Suppressor macrophage treated with lipopolysaccharide for 4 hours (primary cell): ENCODE data around the gene PLCZ1.
"Not testable (repeated sequence)": the region's sequence is repeated elsewhere in the genome, so short reads cannot be mapped to it uniquely, and the experiment has no call there.

Source experiments
- DNase-seq: peaks from one replicate; pipeline ENCODE4 v3.0.0-alpha.2; 2020

PLCZ1 gene

DNA sequence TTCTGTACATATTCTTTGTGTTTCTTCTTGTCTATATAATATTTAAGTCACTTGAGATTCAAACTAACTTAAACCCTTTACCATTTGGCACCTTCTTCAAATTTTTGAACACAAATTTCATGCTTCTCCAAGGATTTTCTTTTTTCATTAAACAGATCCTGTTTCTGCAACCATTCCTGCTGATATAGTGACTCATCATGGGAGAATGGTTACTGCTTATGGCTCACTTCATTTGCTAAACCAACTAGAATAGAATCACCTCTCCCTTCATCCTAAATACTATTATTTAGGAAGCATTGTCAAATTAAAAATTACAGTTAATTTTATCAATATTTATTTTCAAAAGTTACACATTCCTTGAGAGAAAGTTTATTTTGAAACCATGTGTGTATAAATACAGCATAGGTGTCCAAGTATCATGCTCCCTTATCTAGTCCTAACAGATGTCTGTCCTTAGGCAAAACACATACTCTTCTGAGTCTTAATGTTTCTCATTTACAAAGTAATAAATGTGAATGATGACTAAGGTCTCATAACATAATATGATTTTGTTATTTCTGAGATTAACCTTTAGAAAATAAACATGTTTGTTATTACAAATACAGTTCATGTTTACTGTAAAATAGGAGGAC is 40.7 kb downstream of the PLCZ1 start:
- no peak for DNase-seq

GRCh38 chr12:18693986-18694385 is 43.8 kb downstream of the PLCZ1 start:
- DNase-seq, result not testable (repeated sequence)

DNA sequence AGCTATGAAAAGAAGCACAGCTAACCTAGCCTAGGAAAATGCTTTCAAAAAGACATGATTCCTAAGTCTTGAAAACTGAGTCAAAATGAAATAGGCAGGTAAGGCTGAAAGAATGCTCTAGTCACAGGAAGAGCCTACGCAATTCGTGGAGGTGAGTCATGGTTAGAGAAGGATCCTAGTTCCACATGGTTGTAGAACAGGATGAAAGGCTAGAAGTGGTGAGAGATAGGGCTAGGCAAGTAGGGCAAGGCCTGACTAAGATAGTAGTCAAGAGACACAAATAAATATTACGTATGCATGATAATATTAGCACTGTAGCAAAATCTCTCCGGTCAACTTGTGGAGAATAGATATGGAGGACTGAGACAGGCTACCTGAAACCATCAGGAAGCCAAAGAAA is 47.2 kb downstream of the PLCZ1 start:
- no peak for DNase-seq

DNA sequence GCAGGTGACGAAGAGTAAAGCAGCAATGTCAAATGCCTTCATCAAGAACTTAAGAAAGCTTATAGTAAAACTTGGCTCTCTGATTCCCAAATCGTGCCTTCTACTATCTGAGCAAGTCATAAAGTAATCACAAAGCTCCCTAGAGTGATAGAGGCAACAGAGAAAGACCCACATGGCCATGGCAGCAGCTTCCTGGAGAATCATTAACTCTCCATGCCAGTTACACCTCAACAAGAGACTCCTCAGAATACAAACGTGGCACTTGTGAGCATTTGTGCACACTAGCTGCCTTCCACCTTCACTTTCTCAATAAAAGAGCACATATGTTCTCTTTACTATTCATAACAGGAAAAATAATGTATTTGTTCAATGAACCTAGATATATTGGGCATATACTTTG is 48.0 kb downstream of the PLCZ1 start:
- no peak for DNase-seq

- peak; percentile 7 for DNase-seq
Observed at GRCh38 chr12:18684430-18684829, 53.4 kb downstream of the PLCZ1 start.

DNA sequence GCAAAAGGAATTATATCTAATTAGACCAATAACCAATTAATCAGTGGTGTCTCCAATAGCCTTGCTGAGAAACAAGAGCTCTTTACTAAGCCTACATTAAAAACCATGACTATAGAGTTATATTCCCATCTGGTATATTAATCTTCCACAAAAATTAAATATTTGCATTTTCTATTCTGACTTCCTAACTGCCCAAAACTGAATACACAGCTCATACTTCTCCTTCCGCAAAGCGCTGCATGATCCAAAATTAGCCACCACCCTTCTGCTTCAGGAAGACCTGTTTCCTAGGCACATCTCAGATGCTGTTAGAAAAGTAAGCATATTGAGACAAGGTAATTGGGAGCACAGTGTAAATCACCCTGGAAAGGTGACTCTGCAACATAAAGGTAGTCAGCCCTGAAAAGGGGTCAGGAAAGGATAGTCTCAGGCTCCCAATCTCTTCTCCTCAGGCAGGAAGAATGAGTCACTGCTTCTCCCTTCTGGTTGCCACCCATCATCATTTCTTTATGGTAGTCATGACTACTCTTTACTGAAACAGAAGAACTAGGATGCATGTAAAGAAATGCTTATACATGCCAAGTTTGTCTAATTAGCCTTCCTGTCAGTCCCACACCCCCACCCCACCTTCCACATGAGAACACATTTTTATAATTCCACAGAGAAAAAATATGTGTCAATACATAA is 54.3 kb downstream of the PLCZ1 start:
- DNase-seq, result peak; percentile 12

DNA sequence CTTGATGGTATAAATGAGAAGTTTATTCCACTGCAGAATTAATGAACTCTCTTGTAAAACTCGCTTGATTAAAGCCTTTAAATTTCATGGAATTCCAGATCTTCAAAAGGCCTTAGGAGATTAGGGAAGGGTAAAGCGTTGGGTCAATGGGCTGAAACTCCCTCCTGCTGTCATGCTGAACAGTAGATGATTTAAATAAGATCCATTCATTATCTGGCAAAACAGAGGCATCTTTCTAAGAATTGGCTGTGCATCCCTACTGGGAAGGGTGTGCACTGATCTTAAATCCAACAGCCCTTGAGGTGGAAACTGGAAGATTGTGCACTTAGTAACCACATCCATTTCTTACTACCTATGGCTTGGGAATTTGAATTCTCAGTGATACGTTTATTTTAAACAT is 56.0 kb downstream of the PLCZ1 start:
- no peak for DNase-seq

- DNase-seq, result no peak
Observed at GRCh38 chr12:18676996-18677588, 60.7 kb downstream of the PLCZ1 start.

DNA sequence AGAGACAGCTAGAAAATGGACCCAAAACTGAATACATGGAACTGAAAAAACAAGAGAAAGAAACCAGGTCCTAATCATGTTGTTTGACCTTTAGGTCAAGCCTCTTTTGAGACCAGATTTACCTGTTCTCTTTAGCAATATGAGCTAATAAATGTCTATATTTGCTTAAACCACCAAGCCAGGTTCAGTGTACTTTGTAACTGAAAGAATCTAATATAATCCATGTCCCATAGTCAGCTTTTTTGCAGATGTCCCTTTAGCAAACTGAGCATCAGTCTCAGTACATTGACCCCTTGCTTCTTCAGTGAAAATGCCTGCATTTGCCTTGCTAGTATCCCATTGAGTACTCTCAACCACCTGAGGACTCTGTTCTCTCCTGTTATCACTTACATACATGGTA is 61.7 kb downstream of the PLCZ1 start:
- DNase-seq, result no peak

GRCh38 chr12:18658829-18659228 is 79.0 kb downstream of the PLCZ1 start:
- DNase-seq, result no peak

GRCh38 chr12:18658179-18658578 is 79.6 kb downstream of the PLCZ1 start:
- DNase-seq, result no peak

- no peak for DNase-seq
Observed at GRCh38 chr12:18655351-18655750, 82.5 kb downstream of the PLCZ1 start.

DNA sequence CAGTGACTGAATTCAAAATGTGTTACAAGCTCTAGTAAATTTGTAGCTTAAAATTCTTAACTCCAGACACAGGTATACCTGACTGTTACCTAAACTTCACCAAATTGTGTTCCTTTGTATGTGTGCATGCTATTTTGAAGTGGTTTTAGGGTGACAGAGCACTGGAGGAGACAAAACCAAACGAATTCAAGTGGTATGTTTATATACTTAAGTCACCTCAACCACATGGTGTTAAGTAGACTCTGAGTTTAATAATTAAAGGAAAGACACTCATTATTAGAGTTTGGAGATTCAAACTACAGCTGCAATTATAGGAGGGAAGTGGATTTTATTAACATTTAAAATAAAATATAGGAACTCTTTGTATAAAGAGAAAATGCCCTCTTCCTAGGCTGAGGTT is 84.3 kb downstream of the PLCZ1 start:
- DNase-seq, result no peak

DNA sequence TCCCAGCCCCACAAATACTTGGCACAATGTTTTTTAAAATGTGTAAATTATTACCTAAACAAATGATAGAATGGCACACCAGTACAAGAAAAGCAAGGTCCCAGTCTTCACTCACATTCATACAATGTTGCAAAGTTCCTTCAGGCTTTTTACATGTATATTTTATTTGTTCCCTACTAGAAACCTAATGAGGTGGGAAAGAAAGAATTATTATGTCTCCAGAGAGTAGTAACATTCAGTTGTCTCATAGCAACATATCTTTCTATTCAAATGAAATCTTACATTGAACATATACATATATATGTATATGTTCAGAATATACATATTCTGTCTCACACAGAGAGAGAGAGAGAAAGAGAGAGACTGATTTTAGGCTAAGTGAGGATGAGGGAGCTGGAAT is 85.2 kb downstream of the PLCZ1 start:
- DNase-seq, result no peak

DNA sequence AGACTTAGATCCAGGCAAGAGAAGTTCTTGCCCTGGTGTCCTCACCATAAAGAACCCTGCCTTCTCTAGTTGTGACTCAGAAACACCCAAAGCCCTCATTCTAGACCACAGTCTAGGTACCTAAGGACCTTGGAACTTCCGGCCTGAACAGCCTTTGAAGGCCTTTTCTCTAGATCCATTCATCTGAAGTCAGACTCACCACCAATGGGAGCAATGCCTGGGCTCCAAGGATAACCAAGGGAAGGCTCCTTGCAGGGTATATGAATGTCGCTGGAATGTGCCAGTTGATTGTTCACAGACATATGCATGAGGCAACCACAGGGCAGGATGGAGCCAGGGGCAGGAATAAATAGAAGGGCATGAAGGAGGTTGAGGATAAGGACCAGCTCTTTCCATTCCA is 86.3 kb downstream of the PLCZ1 start:
- no peak for DNase-seq

DNA sequence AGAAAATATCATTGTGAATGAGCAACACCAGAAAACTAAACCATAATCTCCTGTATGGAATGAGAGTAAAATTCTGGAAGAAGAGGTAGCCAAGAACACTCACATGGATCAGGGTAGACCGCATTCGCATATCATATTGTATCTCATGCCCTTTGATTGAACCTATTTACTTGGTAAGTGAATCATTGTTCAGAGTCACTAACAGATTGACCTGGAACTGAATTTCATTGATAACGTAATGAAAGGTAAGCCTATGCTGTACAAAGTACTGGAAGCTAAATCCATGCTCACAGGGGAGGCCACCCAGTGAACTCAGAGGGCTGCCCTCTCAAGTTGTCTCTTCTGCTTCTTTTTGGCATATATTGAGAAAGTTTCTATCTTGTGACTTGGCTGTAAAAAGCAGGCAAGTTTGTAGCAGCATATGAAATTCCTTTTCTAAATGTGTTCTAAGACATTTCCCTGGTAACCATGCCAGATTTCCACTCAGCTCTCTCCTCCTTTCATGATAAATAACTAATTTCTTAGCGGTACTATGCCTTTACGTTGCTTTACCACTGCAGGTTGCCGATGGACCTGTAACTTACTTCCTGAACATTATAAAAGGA is 91.4 kb downstream of the PLCZ1 start:
- no peak for DNase-seq

DNA sequence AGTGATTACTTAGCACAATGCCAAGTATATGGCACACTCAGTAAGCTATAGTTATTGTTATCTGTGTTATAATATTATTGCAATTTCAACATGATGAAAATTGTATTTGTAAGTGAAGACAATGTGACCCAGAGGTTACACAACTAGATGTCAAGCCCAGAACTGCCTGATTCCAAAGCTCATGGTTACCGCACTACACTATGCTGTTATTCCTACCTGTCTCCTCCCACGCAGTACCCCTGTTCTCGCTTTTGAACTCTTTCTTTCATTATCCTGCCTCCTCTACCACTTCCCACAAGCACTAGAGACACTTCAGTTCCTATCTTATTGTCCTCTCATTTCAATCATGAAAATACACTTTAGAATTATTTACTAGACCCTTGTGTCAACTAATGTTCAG is 93.2 kb downstream of the PLCZ1 start:
- no peak for DNase-seq

DNA sequence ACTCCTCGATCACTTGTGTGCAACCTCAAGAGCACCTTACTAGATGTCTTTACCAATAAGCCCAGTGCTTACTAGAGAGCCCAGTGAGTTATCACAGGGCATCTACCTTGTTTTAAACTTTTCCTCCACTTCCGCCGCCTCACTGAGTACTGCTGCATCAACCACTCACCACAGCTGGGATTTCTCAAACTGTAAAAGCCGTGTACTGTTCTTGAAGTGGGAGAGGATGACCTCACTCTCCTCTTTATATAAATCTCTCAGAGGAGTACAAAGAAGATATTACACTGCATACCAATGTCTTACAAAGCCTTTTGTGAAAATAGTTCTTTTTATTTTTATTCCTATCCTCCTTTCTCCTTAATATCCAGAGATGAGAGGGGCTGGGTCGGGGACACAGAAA is 94.1 kb downstream of the PLCZ1 start:
- DNase-seq, result no peak

GRCh38 chr12:18640321-18640955 is 97.4 kb downstream of the PLCZ1 start:
- DNase-seq, result no peak

- DNase-seq, result no peak
Observed at GRCh38 chr12:18634382-18634781, 103.4 kb downstream of the PLCZ1 start.
